Esophagus muscularis mucosa (tissue), 3 donors: ENCODE measurements around the gene SEMA5A.

ENCODE experiments used
- CTCF ChIP-seq, 3 experiments: fragments of 200-600 bp in 2 of 3; fragments of 450-650 bp in 1 of 3; sonication (generic) in 2 of 3; IDR thresholded peaks; one replicate each; pipeline ENCODE4 v1.5.1; 2017 to 2019; ENCODE audit warnings: antibody characterized with exemption in 3 of 3, mild to moderate bottlenecking in 2 of 3, moderate library complexity in 1 of 3
- POLR2A ChIP-seq: fragments of 450-650 bp; IDR thresholded peaks from one replicate; pipeline ENCODE4 v1.6.1; 2017; ENCODE audit warnings: antibody characterized with exemption, moderate library complexity, mild to moderate bottlenecking, low read depth

- TF ChIP-seq CTCF (IDR thresholded peaks at IDR 0.05) = no peak
- no peak for TF ChIP-seq POLR2A
Observed at GRCh38 chr5:9188956-9189355, 356.9 kb downstream of the SEMA5A start.
